HG03521 (cell line): Measurements from ENCODE around the gene R3HDM1.
"Not testable (repeated sequence)": the region's sequence is repeated elsewhere in the genome, so short reads cannot be mapped to it uniquely, and the experiment has no call there.

Source experiments
- ATAC-seq: cut with Tn5 transposase; IDR thresholded peaks from one replicate; pipeline ENCODE4 v1.9.1; 2021; ENCODE audit warnings: mild to moderate bottlenecking, moderate library complexity; ENCODE audit not compliant: unreplicated experiment

The R3HDM1 gene

DNA sequence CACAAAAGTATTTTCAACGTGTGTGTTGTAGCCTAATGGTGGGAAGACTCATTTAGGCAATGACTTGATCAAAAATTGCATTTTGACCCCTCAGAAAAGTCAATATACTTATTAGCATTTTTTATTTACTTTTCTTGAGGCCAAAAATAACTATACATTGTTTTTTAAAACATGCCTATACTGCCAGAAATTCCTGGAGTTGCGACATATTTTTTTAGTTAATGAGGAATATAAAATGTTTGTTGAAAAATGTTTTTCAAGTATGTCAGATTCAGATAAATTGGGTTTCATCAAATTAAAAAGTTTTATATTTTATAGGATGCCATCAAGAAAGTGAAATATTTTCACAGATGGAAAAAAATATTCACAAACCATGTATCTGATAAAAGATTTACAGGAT lies 39.6 kb downstream of the R3HDM1 start:
- ATAC-seq: no peak

DNA sequence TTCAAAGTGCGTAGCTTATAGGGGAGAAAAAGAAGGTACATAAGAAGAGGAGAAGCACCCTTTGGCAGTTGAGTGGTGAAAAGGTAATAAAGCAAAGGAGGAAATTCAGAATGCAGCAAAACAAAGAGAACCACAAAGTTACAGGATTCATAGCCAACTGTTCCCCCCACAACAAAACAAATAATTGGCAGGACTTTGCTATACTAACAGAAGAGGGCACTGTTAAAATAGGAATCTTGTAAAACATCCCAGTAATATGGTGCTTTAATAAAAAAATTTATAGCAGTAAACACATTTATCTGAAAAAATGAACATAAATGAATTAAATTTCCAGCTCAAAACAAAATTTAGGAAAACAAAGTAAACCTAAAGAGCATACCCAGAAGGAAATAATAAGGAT lies 42.3 kb downstream of the R3HDM1 start:
- ATAC-seq: no peak

DNA sequence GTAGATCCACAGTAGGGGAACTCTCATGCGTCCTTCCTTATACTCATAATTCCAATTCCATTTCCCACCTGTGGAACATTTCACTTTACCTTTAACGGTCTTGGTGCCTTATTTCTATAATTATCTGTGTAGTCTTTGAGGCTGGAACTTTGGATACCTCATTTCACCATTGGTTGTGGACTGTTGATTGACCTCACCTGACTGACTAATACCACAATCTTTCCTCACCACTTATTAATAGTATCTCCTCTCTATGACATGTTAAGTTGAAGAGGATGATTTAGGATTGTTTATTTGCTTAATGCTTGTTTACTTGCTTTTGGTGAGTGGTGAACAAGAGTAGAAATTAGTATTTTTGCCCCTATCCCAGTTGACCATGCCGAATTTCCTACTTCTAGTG lies 50.0 kb downstream of the R3HDM1 start:
- ATAC-seq: no peak

DNA sequence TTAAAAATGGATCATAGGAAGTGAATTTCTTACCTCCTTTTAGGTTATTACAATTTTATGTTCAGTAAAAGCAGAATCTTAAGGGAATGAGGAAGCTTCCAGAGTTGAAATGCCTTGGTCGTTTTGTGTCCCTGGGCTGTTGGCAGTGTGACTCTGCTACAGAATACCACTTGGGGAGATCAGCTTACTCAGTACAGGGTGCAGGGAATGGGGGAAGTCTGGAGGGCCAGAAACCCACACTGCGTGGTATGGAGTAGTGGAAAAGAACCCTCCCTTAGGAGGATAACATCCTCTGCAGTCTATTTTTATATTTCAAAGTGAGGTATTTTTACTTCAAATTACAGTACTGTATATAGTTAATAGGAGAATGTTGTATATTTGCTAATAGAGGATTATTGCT lies 51.1 kb downstream of the R3HDM1 start:
- ATAC-seq: no peak

DNA sequence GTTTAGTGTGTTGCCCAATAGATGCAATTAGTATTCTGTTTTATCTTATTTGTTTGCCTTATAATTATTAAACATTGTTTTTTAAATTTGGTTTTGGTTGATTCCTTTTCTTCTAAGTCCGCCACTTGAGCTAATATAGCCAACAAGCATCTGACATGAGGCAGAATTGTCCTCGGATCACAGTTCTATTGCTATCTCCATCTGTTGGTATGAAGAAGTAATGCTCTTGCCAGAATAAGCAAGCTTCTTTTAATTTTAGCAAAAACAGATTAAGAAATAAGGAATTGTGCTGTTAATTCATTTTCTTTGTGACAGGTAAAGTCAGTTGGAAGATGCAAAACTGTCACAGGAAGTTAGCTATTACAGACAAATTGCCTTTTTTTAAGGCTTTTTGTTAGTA lies 54.3 kb downstream of the R3HDM1 start:
- ATAC-seq: no peak

DNA sequence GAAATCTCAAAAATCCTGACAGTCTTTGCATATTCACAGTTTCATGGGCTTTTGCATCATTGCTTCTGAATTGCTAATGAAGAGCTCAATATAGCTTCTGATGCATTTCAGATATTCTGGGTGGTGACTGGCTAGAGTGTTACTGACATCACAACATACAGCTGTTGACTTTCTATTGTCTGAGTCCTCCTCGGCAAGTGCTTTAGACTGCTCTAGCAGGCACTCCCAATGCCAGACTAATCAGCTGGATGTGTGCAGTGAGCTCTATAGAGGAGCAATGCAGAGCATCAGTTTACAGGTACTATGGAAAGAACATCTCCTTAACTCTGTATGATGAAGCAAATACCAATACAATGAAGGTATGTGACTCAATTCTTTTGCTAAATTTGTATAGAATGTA lies 54.9 kb downstream of the R3HDM1 start:
- ATAC-seq: no peak

DNA sequence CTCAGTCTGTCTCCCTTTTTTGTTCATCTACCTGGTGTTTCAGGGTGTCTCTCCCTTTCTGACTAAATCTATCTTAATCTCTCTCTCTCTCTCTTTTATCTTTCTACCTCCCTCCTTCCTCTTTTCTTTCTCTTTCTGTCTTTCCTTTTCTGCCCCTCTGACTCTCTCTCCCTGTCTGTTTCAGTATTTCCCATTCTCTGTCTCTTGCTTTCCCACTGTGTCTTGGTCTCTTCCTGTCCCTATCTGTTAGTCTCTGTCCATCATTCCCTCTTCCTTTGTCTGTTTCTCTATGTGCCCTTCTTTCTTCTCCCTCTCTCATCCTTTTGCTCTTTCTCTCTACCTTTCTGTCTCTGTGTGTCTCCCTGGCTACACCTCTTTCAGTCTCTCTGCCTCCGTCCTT lies 56.7 kb downstream of the R3HDM1 start:
- no peak for ATAC-seq

DNA sequence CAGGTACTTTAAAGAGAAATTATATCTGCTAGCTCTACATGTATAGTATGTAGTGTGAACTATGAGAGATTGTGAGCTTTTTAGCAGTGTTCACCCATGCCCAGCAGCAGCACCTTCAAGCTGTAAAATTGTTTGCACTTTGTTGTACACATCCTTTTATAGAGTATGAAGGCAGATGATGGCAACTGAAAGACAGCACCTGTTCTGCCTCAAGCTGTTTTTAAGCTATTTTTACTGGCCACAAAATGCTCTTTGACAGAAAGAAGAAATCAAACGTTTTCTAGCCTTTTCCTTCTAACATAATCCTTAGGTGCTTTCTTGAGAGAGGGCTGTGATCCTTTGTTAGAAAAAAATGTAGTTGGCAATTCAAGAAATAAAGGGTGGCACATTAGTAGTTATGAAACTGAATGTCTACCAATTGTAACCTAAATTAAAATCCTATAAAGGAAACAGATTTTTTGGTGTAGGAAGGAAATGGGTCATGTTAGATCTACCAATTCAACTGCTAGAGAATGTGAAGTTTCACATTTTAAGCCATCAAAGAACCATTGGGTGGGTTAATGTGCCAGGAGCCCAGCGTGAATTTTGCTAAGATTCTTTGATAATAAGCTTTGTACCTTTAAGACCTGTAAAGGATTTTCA lies 59.5 kb downstream of the R3HDM1 start:
- ATAC-seq: no peak

DNA sequence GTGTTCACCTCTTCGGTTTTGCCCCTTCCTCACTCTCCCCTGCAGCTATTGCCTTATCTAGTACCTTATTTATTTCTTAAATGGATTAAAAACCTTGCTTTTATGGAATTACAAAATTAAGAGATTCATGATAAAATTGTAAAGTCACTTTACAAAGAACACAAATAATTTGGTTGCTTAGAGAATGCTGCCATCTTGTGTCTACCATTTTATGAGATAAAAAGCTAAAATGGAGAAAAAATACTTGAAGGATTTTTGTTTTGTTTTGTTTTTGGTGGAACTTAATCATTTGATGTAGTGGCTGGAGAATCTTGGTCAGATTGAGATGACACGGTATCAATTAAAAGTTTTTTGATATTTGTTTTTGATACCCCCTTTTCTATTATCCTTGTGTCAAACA lies 69.6 kb downstream of the R3HDM1 start:
- ATAC-seq: no peak

DNA sequence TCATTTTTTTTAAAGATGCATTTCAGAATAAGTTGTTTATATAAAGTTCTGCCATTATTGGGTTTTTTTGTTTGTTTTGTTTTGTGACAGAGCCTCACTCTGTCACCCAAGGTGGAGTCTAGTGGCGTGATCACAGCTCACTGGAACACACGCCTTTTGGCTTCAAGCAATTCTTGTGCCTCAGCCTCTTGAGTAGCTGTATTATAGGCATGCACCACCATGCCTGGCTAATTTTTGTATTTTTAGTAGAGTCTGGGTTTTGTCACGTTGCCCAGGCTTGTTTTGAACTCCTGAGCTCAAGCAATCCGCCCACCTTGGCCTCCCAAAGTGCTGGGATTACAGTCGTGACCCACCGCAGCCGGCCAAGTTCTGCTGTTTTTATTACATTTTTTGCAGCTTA lies 72.3 kb downstream of the R3HDM1 start:
- no peak for ATAC-seq

DNA sequence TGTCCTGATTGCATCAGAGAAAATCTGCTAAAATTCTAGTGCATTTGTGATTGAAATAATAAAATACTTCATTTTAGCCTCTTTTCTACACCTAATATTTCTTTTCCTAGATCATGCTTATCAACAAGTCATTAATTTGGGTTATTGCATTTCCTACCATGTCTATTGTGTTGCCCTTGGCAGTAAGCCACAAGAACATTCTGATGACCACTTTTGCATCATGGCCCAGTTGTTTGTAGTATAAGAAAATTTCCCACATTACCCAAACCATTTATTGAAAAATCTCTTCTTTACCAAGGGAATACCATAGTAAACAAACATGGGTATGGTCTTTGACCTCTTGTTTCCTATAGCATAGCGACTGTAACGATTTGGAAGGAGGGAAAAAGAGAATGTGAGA lies 76.3 kb downstream of the R3HDM1 start:
- no peak for ATAC-seq

DNA sequence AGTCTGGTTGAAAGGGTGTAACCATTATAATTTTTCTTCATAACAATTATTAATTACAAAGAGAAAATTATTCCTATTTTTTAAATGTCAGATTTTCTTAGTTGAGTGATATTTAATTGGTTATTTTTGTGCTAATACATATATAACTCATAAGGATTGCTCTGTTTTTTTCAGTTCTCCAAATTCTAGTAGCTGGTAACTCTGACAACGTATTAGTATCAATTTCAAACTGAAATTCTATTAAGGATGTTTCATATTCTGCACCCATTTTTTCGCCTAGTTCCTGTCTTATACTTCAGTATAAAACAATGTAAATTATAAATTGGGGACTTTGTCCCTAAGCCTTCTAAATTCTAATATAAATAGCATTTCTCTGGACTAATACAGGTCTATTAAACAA lies 81.0 kb downstream of the R3HDM1 start:
- ATAC-seq: no peak

DNA sequence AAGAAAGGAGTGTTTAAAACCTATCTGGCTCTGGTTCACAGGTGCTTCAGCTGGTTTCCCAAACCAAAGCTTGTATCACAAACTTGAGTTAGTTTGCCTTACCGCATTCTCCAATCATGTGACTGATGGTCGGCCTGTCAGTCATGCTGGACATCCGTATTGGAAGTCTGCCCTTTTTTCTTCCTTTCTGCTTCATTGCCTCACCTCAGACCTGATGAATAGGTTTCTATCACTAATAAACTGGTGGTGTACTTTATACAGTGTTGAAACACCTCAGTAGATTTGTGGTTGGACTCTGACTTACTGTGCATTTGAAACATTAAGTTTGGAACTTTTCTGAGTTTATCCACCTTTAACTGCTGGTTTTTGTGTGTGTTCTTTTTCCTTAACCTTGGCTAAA lies 84.1 kb downstream of the R3HDM1 start:
- ATAC-seq: no peak

DNA sequence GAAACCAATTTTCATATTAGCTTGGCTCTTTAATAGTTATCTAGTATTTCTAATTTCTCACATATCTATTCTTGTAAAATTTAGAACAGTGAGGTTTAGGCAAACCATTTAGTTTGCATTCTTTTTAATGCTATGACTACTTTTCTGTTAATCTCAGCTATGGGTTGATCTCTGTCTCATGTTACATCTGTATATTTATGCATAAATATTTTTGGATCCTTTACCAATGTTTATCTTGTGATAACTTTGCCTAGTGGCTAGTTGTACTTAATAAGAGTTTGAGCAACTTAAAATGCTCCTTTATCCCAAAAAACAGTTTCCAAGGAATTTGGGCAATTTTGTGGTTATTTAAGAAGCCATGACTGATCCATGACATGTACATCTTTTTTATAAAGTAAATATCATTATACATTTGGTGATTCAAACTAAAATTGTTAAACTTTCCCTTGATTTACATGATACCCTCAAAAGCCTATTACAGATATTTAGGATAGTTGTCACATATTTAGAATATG lies 86.3 kb downstream of the R3HDM1 start:
- ATAC-seq: no peak

DNA sequence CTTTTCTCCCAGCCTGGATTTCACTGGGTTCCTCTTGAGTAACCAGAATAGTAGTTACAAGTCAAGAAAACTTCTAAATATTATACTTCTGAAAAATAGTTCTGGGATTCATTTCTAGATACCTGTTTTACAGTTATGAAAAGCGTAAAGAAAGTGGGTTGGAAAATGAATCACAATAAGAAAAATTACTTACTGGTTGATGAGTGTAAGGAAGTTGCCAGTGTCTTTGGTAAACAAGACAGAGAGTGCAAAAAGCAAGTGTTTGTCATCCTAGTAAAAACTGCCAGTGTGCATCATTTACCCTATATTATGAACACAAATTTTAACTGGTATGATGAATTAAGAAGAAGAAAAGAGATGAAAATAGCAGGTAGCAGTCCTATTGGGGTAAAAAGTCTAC lies 88.9 kb downstream of the R3HDM1 start:
- no peak for ATAC-seq

DNA sequence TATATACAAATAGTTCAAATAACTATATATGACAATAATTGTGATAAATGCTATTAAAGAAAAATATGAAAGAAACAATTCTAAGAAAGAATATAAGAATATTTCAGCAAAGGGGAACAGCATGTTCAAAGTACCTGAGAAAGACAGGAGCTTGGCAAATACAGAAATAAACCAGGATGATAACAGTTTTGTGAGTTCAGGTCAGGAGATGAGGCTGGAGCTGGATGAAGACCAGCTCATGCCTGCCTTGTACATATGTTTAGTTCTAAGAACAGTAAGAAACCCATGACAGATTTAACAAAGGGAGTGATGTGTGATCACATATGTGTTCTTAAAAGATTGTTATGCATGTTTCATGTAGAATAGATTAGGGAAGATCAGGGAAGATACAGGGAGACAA lies 98.2 kb downstream of the R3HDM1 start:
- ATAC-seq: no peak

DNA sequence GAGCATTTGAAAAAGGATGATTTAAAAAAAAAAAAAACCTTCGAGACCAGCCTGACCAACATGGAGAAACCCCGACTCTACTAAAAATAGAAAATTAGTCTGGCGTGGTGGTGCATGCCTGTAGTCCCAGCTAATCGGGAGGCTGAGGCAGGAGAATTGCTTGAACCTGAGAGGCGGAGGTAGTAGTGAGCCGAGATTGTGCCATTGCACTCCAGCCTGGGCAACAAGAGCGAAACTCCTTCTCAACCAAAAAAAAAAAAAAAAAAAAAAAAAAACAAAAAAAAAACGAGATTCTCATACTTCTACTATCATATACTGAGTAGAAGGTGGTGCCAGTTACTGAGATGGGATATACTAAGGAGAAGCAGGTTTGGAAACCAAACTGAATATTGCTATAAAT lies 98.8 kb downstream of the R3HDM1 start:
- not testable (repeated sequence) for ATAC-seq

DNA sequence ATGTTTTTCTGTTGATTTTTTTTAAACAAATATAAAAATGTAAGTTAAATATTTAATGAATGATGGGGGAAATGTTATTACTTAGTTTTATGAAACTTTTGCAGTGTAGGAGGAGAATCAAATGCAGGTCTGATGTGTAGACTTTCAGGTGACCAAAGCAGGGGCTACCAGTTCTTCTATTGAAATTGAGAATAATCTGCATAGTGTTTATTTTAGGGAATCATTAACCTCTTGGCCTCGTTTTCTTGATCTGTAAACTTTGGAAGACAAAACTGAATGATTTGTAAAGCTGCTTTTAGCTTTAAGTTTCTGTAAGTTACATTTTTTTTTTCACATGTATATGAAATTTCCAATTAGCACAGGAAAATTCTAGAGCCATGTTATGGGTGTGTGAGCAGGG lies 99.2 kb downstream of the R3HDM1 start:
- ATAC-seq: no peak

DNA sequence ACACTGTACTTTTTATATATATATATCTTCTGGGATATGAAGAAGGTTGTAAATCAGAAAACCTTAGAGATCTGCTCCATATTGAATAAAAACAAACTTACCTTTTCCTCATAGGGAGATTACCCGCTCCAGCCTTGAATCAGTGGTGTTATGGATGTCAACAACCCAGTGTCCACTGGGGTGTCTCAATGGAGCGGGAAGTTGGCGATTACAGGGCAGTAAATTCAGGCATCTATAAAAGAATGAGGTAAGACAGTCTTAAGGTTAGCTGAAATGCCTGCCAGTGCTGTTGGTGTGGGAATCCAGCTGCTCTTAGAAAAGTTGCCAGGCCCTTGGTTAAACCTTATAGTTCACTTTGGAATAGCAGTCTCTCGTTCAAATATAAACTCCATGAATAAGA lies 102.3 kb downstream of the R3HDM1 start:
- no peak for ATAC-seq

DNA sequence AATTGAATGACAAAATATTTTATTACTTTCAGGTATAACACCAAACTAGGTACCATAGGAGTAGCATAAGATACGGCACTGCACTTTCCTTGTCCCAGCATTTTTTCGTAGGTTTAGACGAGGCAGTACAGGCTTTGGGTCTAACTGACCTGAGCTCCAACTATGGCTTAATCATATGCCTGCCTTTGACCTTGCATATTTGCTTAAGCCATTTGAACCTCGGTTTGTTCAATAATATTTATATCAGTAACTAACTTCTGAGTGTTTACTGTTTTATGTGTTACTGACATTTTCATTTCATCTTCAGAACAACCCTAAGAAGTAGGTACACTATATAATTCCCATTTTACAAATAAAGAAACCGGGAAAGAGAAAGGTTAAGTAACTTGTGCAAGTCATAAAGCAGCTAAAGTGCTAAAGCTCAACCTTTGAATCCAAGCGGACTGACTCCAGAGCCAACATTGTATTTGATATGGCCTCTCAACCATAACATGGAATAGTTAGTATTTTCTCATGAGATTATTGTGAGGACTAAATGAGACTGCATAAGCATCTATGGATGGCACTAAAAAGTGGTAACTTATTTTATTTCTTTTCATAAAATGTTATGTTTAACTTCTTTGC lies 104.0 kb downstream of the R3HDM1 start:
- no peak for ATAC-seq

DNA sequence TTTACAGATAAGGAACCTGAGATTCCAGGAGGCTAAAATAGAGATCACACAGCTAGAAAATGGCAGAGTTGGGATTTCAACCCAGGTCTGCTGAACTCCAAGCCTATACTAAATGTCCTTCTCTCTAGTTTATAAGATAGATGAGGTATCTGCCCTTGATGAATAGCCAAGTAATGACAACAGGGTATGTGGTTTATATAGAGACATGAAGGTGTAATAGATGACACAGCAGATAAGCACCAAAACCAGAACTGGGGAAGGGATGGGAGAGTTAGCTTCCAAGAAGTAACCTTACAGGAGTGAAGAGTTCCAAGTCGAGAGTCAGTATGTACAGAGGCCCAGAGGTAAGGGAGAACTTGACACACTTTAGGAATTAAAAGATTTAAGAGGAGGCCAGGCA lies 105.7 kb downstream of the R3HDM1 start:
- ATAC-seq: no peak

DNA sequence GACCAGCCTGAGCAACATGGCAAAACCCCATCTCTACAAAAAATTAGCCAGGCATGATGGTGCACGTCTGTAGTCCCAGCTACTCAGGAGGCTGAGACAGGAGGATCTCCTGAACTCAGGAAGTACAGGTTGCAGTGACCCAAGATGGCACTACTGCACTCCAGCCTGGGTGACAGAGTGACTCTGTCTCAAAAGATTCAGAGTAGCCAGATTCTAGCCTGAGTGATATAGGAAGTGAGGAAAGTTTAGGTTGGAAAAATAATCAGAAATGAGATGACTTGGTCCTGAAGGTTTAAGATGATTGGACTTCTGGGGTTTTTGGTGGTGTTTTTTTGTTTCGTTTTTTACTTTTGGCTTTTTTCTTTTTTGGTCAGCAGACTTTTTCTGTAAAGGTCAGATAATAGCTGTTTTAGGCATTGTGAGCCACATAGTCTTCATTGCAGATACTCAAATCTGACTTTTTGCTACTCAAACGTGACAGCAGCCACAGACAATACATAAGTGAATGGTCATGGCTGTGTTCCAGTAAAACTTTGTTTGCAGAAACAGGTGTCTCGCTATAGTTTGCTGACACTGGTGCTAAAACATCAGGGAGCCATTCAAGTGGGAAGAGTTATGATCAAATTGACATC lies 106.3 kb downstream of the R3HDM1 start:
- ATAC-seq: no peak
